OCI-LY3 (cell line): ENCODE measurements around the gene ATF7IP2.
A peak's percentile ranks its signal among the peaks of the same experiment; 100 is the strongest.
"Not testable (repeated sequence)": the region's sequence is repeated elsewhere in the genome, so short reads cannot be mapped to it uniquely, and the experiment has no call there.

Source experiments
- H2AFZ ChIP-seq: fragments of 200-600, 300-600 bp; shearing (Covaris generic); 2 replicates; pipeline ENCODE4 v1.6.0; 2014; ENCODE audit warnings: antibody characterized with exemption, low read depth, low read length
- H3K27ac ChIP-seq: fragments of 200-600, 300-600 bp; sonication (generic); 2 replicates; pipeline ENCODE4 v1.5.1; 2014; ENCODE audit warnings: mild to moderate bottlenecking, low read length, moderate library complexity, mixed read lengths
- H3K27me3 ChIP-seq: fragments of 200-600, 300-600 bp; sonication (generic); 2 replicates; pipeline ENCODE4 v1.6.1; 2014; ENCODE audit warnings: low read depth, low read length, mixed read lengths
- H3K36me3 ChIP-seq: fragments of 200-600, 300-600 bp; sonication (generic); replicated peaks from 2 replicates; pipeline ENCODE3; 2014; ENCODE audit warnings: low read depth, low read length, mixed read lengths
- H3K4me1 ChIP-seq: fragments of 300-600, 200-600 bp; sonication (generic); 2 replicates; pipeline ENCODE4 v1.6.1; 2014; ENCODE audit warnings: low read length, mixed read lengths
- H3K4me2 ChIP-seq: fragments of 200-600, 300-600 bp; sonication (generic); 2 replicates; pipeline ENCODE4 v1.6.1; 2014; ENCODE audit warnings: low read length, mixed read lengths
- H3K4me3 ChIP-seq: fragments of 300-600, 200-600 bp; sonication (generic); 2 replicates; pipeline ENCODE4 v1.5.1; 2014; ENCODE audit warnings: antibody characterized with exemption, mild to moderate bottlenecking, low read length, moderate library complexity
- H3K79me2 ChIP-seq: fragments of 300-600, 200-600 bp; shearing (Covaris generic); 2 replicates; pipeline ENCODE4 v1.6.1; 2014; ENCODE audit warnings: mild to moderate bottlenecking, low read length, mixed read lengths
- H3K9ac ChIP-seq: fragments of 300-600, 200-600 bp; shearing (Covaris generic); 2 replicates; pipeline ENCODE4 v1.6.0; 2014; ENCODE audit warnings: mild to moderate bottlenecking, low read length, moderate library complexity
- H3K9me3 ChIP-seq: fragments of 200-600, 300-600 bp; shearing (Covaris generic); 2 replicates; pipeline ENCODE4 v1.6.1; 2014; ENCODE audit warnings: low read length, mixed read lengths; ENCODE audit not compliant: insufficient read depth
- H4K20me1 ChIP-seq: fragments of 200-600, 300-600 bp; sonication (generic); 2 replicates; pipeline ENCODE4 v1.6.1; 2016; ENCODE audit warnings: low read length, mixed read lengths; ENCODE audit not compliant: insufficient read depth
- CTCF ChIP-seq: fragments of 200-600, 300-600 bp; sonication (generic); IDR thresholded peaks from 2 replicates; pipeline ENCODE4 v1.5.1; 2014; ENCODE audit warnings: antibody characterized with exemption, low read length, low read depth
- EZH2phosphoT487 ChIP-seq: fragments of 200-600 bp; shearing (Covaris generic); IDR thresholded peaks from 2 replicates; pipeline ENCODE4 v1.6.1; 2018; ENCODE audit warnings: antibody characterized with exemption, mixed run types, low read depth

ATF7IP2 gene

GRCh38 chr16:10362077-10362863, 23.6 kb upstream of the ATF7IP2 start:
- H3K36me3 ChIP-seq = no peaks in the 10 kb centered on the region
- H3K4me3 ChIP-seq = peak overlapping the region; percentile 52
- H4K20me1 ChIP-seq = no peaks in the 10 kb centered on the region
- 0 out of 2 replicates have a peak, but pooled peaks cover 3% of the 10 kb centered on the region for H3K27me3 ChIP-seq
- TF ChIP-seq EZH2phosphoT487 = no peak
- no peak for TF ChIP-seq CTCF
- no peak overlapping the region for H3K27ac ChIP-seq
- H3K9me3 ChIP-seq = no peaks in the 10 kb centered on the region
- H3K4me2 ChIP-seq = peak overlapping the region; percentile 62
- H2AFZ ChIP-seq = peak overlapping the region; percentile 72; the same call in 1 of the 2 replicates
- 0 out of 2 replicates have a peak overlapping the region, but pooled peaks have one; percentile 1 for H3K9ac ChIP-seq
- H3K4me1 ChIP-seq = peaks cover 11% of the 10 kb centered on the region
- no peaks in the 10 kb centered on the region for H3K79me2 ChIP-seq

GRCh38 chr16:10362864-10363197, 23.0 kb upstream of the ATF7IP2 start:
- H3K9ac ChIP-seq, H2AFZ ChIP-seq, H3K9me3 ChIP-seq, H3K36me3 ChIP-seq, H3K4me2 ChIP-seq, H3K4me3 ChIP-seq, H3K27me3 ChIP-seq, H3K79me2 ChIP-seq, H4K20me1 ChIP-seq, H3K27ac ChIP-seq: not testable (repeated sequence)
- peaks cover 11% of the 10 kb centered on the region for H3K4me1 ChIP-seq

- not testable (repeated sequence) for H2AFZ ChIP-seq, H3K36me3 ChIP-seq, H3K9ac ChIP-seq, H3K27ac ChIP-seq, H3K9me3 ChIP-seq, H3K4me3 ChIP-seq, H3K27me3 ChIP-seq, H3K4me2 ChIP-seq, H3K79me2 ChIP-seq, H4K20me1 ChIP-seq
- H3K4me1 ChIP-seq = peaks cover 11% of the 10 kb centered on the region
Observed at GRCh38 chr16:10366619-10367018, 19.2 kb upstream of the ATF7IP2 start.

- no peaks in the 10 kb centered on the region for H3K79me2 ChIP-seq
- H4K20me1 ChIP-seq = no peaks in the 10 kb centered on the region
- TF ChIP-seq CTCF (no peak), EZH2phosphoT487 (no peak)
- H2AFZ ChIP-seq = no peak overlapping the region
- peaks cover 2% of the 10 kb centered on the region; the same call in 1 of the 2 replicates for H3K4me1 ChIP-seq
- H3K9ac ChIP-seq = no peak overlapping the region
- no peak overlapping the region for H3K27ac ChIP-seq
- no peaks in the 10 kb centered on the region for H3K9me3 ChIP-seq
- H3K4me2 ChIP-seq = no peak overlapping the region
- H3K36me3 ChIP-seq = no peaks in the 10 kb centered on the region
- H3K4me3 ChIP-seq = no peak overlapping the region
- H3K27me3 ChIP-seq = no peaks in the 10 kb centered on the region
Observed at GRCh38 chr16:10367616-10368188, 18.2 kb upstream of the ATF7IP2 start.

GRCh38 chr16:10368969-10369551, 16.8 kb upstream of the ATF7IP2 start:
- no peak overlapping the region for H3K9ac ChIP-seq
- no peaks in the 10 kb centered on the region for H3K27me3 ChIP-seq
- H3K36me3 ChIP-seq = no peaks in the 10 kb centered on the region
- H3K9me3 ChIP-seq = no peaks in the 10 kb centered on the region
- no peaks in the 10 kb centered on the region for H4K20me1 ChIP-seq
- H3K4me1 ChIP-seq = no peaks in the 10 kb centered on the region
- no peak for TF ChIP-seq EZH2phosphoT487
- TF ChIP-seq CTCF = no peak
- H2AFZ ChIP-seq = no peak overlapping the region
- H3K4me2 ChIP-seq = no peak overlapping the region
- no peak overlapping the region for H3K27ac ChIP-seq
- H3K79me2 ChIP-seq = no peaks in the 10 kb centered on the region
- H3K4me3 ChIP-seq = no peak overlapping the region
